Lower leg skin (tissue), 3 donors: ENCODE data around the gene XG.

Experiments
- CTCF ChIP-seq, 3 donors: fragments of 450-650 bp; IDR thresholded peaks; one replicate each; pipeline ENCODE4 v1.5.1; 2016; ENCODE audit warnings: antibody characterized with exemption in 3 of 3, mild to moderate bottlenecking in 3 of 3, moderate library complexity in 2 of 3
- POLR2A ChIP-seq, 2 donors: fragments of 450-650 bp; IDR thresholded peaks; one replicate each; pipeline ENCODE4 v1.6.1; 2016 to 2017; ENCODE audit warnings: antibody characterized with exemption in 2 of 2, mild to moderate bottlenecking in 1 of 2, moderate library complexity in 1 of 2

DNA sequence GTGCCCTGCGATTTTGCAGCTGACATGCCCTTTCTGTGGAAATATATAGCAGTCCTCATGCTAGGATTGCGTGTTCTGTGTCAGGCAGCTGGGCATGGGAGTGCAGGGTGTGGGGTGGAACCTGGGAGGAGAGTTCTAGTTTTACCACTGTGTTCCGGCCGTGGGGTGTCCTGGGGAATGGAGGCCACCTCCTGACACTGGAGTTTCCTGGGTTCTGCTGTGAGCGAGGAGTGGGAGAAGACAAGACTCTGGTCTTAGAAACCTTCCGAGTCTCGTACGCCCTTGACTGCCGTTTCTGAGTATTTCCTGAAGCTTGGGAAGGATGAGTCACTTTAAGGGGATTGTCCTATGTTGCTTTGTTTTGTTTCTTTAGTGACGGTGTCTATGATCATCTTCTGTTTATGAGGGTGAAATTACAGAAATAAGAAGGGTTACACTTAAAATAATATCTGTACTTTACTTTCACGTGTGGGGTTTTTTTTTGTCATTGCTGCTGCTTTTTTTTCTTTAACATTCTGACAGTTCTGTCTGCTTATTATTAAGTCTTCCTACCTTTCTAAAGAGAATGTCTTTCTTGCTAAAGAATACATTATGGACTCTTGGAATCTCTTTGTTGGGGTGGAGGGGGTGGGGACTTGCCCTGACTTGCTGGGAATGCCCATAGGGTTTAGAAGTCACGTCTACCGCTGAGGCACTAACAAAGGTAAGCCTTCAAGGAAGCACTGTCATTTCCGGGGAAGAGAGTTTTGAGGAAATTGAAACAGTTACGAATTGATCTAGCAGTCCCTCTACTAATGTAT, 41.6 kb upstream of the XG start:
- TF ChIP-seq CTCF (IDR thresholded peaks at IDR 0.05) (no peak), POLR2A (IDR thresholded peaks at IDR 0.05) (no peak)
